GM10266 (cell line): ENCODE results near the gene PEPD.

Experiments used
- DNase-seq: peaks from one replicate; pipeline ENCODE4 v3.0.0; 2012; ENCODE audit errors: extremely low spot score
- TF ChIP-seq, protein P1 (sequence below): IDR thresholded peaks from 2 replicates; pipeline ENCODE4 v1.5.1; 2012; ENCODE audit warnings: mild to moderate bottlenecking, low read depth; ENCODE audit not compliant: control insufficient read depth, insufficient read depth; ENCODE audit errors: missing control alignments

Gene PEPD

DNA sequence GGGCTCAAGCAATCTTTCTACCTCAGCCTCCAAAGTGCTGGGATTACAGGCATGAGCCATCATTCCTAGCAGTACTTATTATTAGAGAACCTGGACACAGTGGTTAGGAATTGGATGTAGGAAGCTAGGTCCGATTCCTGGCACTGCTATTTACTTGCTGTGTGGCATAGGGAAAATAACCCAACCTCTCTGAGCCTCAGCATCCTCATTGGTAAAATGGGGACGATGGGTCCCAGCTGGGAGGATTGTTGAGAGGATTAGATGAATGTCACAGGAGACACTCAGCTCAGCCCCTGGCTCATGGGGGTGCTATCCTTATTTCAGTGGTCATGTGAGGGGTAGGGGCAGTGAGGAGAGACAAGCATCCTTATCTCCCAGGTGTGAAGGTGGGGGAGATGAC, 6.8 kb upstream of the PEPD start:
- TF ChIP-seq, protein P1, sequence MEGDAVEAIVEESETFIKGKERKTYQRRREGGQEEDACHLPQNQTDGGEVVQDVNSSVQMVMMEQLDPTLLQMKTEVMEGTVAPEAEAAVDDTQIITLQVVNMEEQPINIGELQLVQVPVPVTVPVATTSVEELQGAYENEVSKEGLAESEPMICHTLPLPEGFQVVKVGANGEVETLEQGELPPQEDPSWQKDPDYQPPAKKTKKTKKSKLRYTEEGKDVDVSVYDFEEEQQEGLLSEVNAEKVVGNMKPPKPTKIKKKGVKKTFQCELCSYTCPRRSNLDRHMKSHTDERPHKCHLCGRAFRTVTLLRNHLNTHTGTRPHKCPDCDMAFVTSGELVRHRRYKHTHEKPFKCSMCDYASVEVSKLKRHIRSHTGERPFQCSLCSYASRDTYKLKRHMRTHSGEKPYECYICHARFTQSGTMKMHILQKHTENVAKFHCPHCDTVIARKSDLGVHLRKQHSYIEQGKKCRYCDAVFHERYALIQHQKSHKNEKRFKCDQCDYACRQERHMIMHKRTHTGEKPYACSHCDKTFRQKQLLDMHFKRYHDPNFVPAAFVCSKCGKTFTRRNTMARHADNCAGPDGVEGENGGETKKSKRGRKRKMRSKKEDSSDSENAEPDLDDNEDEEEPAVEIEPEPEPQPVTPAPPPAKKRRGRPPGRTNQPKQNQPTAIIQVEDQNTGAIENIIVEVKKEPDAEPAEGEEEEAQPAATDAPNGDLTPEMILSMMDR = no peak

DNA sequence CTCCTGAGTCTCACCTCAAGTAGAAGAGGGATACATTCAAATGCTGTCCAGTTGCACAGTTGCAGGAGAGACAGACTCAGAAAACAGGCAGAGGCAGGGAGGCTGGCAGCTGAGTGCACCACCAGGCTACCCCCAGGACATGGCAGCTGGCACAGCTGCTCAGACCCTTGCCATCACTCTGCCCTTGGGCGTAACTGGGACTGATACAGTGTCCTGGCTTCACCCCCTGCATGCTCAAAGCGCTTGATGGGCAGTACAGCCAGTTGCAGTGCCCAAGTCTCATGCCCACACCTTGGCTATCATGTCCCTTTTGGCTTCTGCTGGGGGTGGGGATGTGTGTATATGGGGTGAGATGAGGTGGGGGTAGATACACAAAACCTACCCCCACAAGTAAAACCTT, 5.5 kb upstream of the PEPD start:
- TF ChIP-seq, protein P1 = no peak
- DNase-seq = no peak

More for the DNA sequence above, 6.8 kb upstream of the PEPD start:
- no peak for DNase-seq

DNA sequence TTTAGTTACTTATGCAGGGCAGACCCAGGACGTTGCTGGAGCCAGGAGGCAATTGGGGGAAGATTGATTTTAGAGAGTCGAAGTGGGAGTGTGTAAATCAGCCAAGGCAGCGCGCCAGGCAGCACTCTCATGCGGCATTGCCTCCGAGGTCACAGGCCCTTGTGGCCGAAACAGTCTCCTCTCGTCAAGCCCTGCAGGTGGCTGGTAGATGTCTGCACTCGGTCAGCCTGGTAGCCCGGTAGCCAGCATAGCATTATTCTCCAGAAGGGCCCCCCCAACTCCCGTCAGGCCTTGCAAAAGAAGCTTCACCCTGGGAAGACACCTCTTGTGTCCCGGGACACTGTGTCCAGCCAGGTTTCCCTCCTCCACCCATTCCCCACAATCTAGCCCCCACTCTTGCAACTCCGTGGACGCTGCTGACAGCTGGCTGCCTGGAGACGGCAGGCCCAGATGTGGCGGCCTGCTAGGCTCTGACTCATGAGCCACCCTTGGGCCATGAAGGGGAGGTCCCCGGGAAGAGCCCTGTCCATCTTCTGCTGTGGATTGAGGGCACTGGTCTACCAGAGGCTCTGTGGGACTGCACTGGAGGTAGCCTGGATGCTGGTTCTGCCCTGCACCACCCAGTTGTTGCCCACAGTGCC, 2.6 kb upstream of the PEPD start:
- TF ChIP-seq, protein P1 = no peak

DNA sequence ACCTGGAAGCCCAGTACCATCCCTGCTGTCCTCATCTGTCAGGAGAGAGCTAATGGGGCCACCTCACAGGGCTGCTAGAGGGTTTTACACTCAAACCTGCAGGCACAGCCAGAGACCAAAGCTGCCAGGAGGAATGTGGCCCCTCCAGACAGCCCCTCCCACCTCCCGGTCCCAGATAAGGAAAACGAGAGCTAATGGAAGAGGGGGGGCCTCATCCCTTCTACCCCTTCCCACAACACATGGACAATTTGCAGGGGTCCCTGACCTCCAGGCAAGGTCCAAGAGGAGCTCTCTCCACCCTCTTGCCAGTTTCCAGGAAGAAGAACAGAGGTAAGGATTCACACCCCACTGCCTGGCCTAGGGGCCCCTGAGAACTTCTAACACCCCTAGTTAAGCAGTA, 1.6 kb upstream of the PEPD start:
- TF ChIP-seq, protein P1 = no peak
- no peak for DNase-seq

More for the DNA sequence above, 2.6 kb upstream of the PEPD start:
- no peak for DNase-seq

DNA sequence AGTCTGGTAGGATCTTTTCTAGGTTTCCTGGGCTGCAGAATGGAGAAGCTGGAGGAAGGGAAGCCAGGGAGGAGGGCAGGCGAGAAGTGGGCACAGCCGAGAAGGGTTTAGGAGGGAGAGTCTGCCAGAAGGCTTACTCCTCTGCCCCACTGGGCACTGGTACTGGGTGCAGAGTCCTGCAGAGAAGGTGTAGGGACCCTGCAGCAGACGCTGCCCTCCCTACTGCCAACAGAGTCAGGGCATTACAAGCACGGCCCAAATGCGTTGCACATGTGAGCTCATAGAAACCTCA, 726 bp upstream of the PEPD start:
- DNase-seq = no peak
- TF ChIP-seq, protein P1 = no peak

DNA sequence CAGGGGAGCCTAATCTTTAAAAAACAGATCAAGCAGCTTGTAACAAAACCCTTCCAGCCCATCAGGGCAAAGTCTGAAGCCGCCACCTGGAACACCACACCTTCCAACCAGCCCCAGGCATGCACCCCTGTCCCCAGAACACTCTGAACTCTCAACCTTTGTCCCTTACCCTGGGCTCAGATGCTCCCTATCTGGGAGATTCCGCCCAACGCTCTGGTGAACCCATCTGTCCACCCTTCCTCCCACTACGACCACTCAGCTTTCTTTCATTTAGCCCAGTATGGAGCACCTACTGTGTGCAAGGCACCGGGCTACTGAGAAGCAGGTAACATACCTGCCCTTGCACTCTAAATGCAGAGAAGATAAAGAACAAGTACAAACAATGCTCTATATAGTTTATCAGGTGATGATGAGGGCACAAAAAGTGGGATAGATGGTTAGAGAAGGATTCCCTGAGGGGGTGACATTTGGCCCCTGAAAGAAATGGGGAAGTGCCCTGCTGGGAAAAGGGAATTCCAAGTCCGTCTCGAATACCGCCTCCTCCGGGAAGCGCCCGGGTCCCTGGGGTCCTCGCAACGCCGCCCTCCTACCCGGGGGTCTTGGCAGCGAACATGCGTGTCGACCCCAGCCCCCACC, 629 bp downstream of the PEPD start:
- no peak for DNase-seq
- TF ChIP-seq, protein P1 = no peak

DNA sequence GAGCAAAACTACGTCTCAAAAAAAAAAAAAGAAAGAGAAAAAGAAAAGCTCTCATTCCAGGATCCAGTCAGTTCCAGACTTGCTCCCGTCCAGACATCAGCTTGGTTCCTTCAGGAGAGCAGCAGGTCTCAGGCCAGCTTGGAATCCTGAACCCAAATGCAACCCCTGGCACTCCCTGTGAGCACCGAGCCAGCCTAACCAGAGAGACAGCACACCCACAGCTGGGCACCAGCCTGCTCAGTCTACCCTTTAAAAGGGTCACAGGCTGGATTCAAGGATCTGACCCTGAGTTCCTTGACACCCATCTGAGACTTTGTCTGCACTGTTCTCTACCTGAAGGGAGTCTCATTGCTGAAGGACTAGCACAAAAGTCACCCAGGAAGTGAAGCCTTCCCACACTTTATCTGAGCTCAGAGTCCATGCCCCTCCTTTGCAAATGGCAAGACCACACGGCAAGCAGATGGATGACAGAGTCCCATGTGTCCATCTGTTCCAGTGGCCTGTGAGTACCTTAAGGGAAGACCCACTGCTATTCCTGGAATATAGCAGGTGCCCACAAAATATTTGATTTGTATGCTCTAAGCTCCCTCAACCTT, 1.4 kb downstream of the PEPD start:
- TF ChIP-seq, protein P1 = no peak
- DNase-seq = no peak
